Inflammatory macrophage treated with lipopolysaccharide for 4 hours (primary cell): ENCODE results near the gene COL5A1.

Experiments
- DNase-seq: peaks from one replicate; pipeline ENCODE4 v3.0.0-alpha.2; 2020

Gene COL5A1

GRCh38 chr9:134775081-134775951 lies 133.7 kb downstream of the COL5A1 start:
- no peak for DNase-seq

DNA sequence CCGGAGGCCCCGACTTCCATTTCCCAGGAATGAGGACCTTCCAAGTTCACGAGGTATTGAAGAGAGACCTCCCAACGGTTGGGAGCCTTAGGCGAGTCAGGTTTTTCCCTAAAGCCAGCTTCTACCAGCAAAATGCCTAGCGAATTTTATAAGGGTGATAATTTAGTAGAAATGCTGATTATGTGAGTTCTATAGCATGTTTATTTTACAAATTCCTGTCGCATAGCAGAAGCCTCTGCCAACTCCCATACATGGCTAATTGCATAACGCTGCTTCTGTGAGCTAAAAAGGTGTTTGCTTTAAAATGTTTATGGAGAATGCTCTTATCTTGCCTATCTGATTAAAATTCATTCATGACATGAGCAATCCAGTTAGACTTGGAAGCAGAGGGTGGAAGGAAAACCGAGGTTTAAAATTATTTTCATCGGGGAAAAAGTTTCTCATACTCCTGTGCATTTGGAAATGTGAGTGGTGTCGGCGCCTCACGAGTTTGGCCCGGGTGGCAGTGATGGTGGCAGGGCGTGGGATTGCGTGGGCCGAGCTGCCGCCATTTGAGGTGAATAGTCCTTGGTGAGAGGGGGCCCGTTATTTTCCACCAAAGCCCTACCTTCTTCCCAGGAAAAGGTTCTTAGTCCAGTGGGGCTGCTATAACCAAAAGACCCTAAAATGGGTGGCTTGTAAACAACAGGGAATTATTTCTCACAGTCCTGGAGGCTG lies 134.6 kb downstream of the COL5A1 start:
- no peak for DNase-seq

- DNase-seq = no peak
Observed at GRCh38 chr9:134777153-134777552, 135.6 kb downstream of the COL5A1 start.

DNA sequence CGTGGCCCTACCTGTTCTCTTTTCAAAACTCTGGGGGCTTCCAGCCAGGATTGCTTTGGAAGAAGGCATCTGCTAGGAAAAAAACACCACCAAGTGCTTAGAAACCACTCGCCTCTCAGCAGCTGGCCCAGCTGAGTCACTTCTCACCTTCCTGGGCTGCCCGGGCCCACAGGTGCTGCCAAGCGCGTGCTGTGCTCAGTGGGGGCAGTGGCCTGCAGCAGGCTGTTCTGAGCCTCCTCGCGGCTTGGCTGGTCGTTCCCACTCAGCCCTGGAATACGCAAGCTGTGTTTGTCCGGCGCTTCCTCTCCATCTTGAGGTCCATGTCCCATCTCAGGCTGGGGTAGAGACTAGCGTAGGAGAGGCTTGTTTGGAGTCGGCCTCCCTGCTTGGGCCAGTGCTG lies 136.6 kb downstream of the COL5A1 start:
- DNase-seq = no peak

DNA sequence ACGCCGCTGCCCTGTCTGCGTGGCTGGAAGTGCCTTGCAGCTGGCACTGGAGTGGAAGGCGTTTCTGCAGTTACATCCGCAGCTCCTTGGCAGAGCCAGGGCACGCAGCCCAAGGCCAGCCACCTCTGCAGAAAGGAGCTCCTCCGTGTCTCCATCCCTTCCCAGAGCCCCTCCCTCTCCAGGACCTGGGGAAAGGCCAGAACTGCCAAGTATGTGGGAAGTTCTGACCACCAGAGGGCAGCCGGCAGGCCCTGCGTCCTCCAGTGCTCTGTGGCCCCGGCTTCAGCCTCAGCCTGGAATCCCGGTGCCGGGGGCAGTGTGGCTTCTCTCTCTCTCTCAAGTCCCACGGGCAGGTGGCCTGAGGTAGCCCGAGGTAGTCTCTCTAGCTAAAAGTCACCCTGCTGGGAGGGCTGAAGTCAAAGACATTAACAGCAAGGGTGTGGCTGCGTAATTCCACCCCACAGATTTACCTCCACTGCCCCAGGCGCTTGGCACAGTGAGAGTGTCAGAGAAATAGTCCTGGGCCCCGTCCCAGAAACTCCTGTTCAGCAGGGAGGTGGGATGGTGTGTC lies 137.3 kb downstream of the COL5A1 start:
- DNase-seq = peak; percentile 30

- no peak for DNase-seq
Observed at GRCh38 chr9:134779640-134780039, 138.0 kb downstream of the COL5A1 start.

- DNase-seq = no peak
Observed at GRCh38 chr9:134781591-134782302, 140.1 kb downstream of the COL5A1 start.

- no peak for DNase-seq
Observed at GRCh38 chr9:134782921-134783698, 141.5 kb downstream of the COL5A1 start.

GRCh38 chr9:134783699-134784039 lies 142.1 kb downstream of the COL5A1 start:
- DNase-seq = no peak

DNA sequence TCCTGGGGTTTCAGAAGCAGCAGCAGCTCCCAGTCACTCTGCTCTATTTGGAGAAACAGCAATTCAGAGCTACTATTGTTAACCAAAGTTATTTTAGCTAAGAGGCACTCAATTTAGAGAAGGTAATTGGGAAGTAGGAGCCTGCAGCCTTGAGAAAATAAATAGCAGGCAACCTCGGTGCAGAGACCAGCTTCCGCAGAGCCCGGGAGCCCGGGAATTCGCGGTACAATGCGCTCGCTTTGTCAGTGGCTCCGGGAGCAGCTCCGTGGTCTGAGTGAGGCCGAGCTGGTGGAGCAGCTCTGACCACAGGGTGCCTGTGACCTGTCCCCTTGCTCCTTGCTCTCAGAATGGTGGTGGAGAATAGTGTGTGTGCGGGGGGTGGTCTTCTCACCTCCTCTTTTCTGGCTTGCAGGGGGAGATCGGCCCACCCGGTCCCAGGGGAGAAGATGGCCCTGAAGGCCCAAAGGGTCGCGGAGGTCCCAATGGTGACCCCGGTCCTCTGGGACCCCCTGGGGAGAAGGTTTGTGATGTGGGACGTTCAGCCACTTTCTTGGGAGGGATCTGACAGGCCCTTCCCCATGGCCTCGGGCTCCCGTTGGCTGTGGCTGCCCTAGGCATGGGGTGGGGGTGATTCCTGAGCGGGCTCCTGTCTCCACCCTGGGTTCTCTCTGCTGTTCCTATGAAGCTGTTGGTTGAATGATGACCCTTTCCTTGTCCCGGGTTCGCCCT lies 143.1 kb downstream of the COL5A1 start:
- DNase-seq = no peak

DNA sequence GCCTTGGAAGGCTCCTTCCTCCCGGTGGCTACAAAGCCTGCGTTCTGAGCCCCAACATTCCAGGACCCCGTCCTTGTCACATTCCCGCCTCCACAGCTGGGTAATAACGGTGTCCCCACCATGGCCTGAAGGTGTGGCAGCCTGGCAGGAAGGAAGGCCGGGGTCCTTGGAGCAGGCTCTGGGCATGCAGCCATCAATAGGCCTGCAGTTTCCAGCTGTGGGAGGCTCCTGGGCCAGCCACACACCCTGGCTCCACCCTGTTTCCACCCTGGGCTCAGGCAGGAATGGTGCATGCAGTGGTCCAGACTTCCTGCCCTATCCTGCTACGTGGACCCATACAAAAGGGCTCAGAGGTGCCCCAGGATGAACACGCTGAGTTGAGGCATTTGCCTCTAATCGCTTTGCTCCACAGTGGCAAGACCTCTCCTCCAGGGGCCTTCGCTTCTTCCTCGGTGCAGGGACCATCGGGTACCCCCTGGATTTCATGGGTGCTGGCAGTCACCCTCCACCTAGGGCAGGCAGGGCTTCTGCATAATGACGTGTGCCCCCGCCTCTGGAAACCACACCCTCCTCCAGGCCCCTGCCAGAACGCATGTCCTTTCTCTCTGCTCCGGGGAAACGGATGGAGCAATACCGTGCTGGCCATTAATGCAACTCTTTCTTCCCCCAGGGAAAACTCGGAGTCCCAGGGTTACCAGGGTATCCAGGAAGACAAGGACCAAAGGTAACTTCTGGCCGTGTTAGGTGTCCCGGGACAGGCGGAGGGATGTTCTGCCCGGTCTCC lies 143.9 kb downstream of the COL5A1 start:
- DNase-seq = no peak

DNA sequence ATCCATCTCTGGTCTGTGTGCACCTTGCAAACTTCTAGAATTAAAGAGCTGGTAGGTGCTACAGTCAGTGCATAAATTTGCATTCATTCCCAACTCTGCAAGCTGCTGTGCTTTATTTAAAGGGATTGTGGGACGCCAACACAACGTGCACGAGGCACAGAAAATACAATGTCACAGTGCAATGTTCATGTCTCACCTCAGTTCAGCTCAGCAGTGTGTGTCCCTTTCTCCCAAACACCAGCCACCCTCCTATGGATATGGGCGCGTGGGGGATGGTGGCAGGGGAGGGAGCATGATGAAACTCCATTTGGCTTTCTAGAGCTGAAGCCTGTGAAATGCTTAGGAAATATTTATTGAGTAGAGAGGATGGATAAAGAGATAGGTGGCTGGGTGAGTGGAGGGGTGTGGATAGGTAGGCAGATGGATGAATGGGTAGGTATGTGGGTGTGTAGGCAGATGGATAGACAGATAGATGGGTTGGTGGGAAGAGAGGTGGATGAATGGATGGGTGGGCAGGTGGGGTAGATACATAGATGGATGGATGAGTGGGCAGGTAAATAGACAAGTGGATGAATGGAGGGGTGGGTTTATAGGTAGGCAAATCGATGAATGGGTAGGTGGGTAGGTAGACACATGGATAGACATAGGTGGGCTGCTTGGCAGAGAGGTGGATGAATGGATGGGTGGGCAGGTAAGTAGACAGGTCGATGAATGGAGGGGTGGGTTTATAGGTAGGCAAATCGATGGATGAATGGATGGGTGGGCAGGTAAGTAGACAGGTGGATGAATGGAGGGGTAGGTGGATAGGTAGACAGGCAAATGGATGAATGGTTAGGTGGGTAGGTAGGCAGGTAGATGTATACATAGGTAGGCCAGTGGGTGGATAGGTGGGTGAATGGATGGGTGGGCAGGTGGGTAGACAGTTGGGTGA lies 146.3 kb downstream of the COL5A1 start:
- no peak for DNase-seq

DNA sequence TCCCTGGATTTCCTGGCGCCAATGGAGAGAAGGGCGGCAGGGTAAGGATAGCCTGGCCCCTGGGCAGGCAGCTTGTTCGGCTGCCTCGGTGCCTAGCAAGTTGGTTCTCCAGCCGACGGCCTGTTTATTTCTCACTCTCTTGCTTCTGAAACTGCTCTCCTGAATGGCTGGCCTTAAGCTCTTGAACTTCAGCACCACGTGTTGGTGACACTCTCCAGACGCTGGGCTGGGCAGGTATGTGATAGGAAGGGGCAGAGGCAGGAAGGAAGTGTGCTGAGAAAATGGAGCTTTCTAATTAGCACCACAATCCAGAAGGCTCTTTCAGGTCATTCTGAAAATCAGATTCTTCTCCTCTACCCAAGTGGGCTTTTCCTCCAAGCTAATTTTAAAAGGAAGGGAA lies 147.6 kb downstream of the COL5A1 start:
- no peak for DNase-seq

- DNase-seq = no peak
Observed at GRCh38 chr9:134791009-134791408, 149.4 kb downstream of the COL5A1 start.

DNA sequence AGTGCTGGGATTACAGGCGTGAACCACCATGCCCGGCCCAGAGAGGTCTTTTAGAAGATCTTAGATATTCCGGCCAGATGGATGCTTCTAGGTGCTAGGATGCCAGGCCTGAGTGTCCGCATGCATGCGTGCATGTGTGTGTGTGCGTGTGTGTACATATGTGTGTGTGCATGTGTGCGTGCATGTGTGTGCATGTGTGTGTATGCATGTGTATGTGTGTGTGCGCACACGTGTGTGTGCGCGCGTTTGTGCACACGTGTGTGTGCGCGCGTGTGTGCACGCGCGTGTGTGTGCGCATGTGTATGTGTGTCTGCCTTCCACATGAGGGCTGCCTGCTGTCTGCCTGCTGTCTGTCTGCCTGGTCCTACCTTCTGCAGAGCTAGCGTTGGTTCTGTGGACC lies 151.0 kb downstream of the COL5A1 start:
- DNase-seq = no peak

- no peak for DNase-seq
Observed at GRCh38 chr9:134793288-134794188, 151.9 kb downstream of the COL5A1 start.

DNA sequence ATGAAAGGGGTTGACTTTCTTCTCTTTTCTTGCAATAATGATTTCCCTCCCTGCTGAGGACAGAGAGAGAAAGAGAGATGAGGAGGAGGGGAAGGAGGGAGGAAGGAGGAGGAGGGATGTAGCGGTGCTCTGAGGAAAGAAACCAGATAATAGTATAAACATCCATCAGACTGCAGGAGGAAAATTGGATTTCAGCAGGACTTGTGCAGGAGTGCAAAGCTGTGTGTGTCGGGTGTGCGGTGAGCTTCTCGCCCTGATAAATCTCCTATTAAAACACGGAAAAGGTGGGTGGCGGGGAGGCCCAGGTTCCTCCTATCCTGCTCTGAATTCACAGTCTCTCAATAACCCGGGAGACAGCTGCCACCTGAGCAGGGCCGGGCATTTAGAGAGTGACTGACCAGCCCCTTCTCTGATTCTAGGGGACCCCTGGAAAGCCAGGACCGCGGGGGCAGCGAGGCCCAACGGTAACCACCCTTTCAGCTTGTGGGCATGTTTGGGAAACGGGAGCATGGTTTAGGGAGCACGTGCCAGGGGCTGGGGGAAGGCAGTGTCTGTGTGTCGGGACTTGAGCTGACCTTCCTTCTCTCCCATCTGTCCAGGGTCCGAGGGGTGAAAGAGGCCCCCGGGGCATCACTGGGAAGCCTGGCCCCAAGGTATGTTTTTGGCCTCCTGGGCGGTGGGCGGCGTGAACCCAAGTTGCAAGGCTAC lies 153.2 kb downstream of the COL5A1 start:
- no peak for DNase-seq

- no peak for DNase-seq
Observed at GRCh38 chr9:134795446-134795845, 153.8 kb downstream of the COL5A1 start.
